Testis (tissue), 2 donors: ENCODE results near the gene DCT.

Experiments used
- CTCF ChIP-seq, 3 experiments: fragments of 450-650 bp in 2 of 3; fragments of 200-600 bp in 1 of 3; sonication (generic) in 1 of 3; IDR thresholded peaks; one replicate each; pipeline ENCODE4 v1.5.1; 2016 to 2019; ENCODE audit warnings: antibody characterized with exemption in 3 of 3, mild to moderate bottlenecking in 2 of 3, moderate library complexity in 1 of 3
- POLR2A ChIP-seq: fragments of 450-650 bp; IDR thresholded peaks from one replicate; pipeline ENCODE4 v1.6.1; 2017; ENCODE audit warnings: antibody characterized with exemption, mild to moderate bottlenecking, moderate library complexity

- TF ChIP-seq CTCF (IDR thresholded peaks at IDR 0.05) (no peak), POLR2A (no peak)
Observed at GRCh38 chr13:94390881-94391280, 88.6 kb downstream of the DCT start.
